Left lung (tissue), 10 donors: ENCODE data around the gene LINGO1. TPM values are rescaled to one million over a fixed set of nuclear protein-coding genes. Genes with fewer than 3 reads are reported as not detected.

Source experiments
- ATAC-seq: fragments of 200-7000 bp; cut with Tn5 transposase; one replicate; pipeline ENCODE4 v1.9.1; 2020; ENCODE audit warnings: moderate library complexity
- DNase-seq, 4 donors: peaks; one replicate each; pipeline ENCODE4 v3.0.0-alpha.2; 2013 to 2020
- H3K27ac ChIP-seq, 2 donors: fragments of 200-600 bp; sonication (generic) in 1 of 2; one replicate each; pipeline versions ENCODE4 v1.5.0 to v1.8.0; 2020 to 2021
- H3K27me3 ChIP-seq, 2 donors: fragments of 200-600 bp; sonication (generic) in 1 of 2; one replicate each; pipeline versions ENCODE4 v1.5.0 to v1.8.0; 2020 to 2021
- H3K36me3 ChIP-seq, 2 donors: fragments of 200-600 bp; sonication (generic) in 1 of 2; one replicate each; pipeline versions ENCODE4 v1.5.0 to v1.8.0; 2020 to 2021
- H3K4me1 ChIP-seq, 2 donors: fragments of 200-600 bp; one replicate each; pipeline ENCODE4 v1.8.0; 2021
- H3K4me3 ChIP-seq, 2 donors: fragments of 200-600 bp; sonication (generic) in 1 of 2; one replicate each; pipeline versions ENCODE4 v1.5.0 to v1.8.0; 2020 to 2021; ENCODE audit warnings: mild to moderate bottlenecking in 1 of 2
- H3K9me3 ChIP-seq, 2 donors: fragments of 200-600 bp; sonication (generic) in 1 of 2; one replicate each; pipeline versions ENCODE4 v1.5.0 to v1.8.0; 2020 to 2021
- CTCF ChIP-seq, 2 donors: fragments of 200-600 bp; sonication (generic) in 1 of 2; IDR thresholded peaks; one replicate each; pipeline versions ENCODE4 v1.5.0 to v1.8.0; 2021; ENCODE audit warnings: antibody characterized with exemption in 2 of 2
- intact Hi-C, 2 donors: fragments of 100-400 bp; cut with DNase I; formaldehyde crosslinking; loops; one replicate each; pipeline versions ENCODE4 v1.11.2 to v1.14.2; 2022
- polyA plus RNA-seq, 6 donors: library from polyadenylated mRNA; unstranded; fragments of 120-200 nt; gene quantifications; one replicate each; pipeline ENCODE4 v1.2.1, GENCODE V29; 2013; ENCODE audit not compliant: insufficient read length in 6 of 6
- total RNA-seq, 2 donors: library from RNA; stranded (reverse); fragmentation: NEBNext Ultra II Directional; extraction: Animal tissue kit (Norgen Biotek cat#: 25700); gene quantifications; one replicate each; pipeline ENCODE4 v1.2.1, GENCODE V29; 2021
- donor health status: DM: no; HTN: yes; CAD: no.
- donor health status: DM: no; HTN: no; CAD: no.

Gene LINGO1
- total and polyA plus RNA-seq, 8 donors: 0.99 to 19.6 (median 14.1) TPM

DNA sequence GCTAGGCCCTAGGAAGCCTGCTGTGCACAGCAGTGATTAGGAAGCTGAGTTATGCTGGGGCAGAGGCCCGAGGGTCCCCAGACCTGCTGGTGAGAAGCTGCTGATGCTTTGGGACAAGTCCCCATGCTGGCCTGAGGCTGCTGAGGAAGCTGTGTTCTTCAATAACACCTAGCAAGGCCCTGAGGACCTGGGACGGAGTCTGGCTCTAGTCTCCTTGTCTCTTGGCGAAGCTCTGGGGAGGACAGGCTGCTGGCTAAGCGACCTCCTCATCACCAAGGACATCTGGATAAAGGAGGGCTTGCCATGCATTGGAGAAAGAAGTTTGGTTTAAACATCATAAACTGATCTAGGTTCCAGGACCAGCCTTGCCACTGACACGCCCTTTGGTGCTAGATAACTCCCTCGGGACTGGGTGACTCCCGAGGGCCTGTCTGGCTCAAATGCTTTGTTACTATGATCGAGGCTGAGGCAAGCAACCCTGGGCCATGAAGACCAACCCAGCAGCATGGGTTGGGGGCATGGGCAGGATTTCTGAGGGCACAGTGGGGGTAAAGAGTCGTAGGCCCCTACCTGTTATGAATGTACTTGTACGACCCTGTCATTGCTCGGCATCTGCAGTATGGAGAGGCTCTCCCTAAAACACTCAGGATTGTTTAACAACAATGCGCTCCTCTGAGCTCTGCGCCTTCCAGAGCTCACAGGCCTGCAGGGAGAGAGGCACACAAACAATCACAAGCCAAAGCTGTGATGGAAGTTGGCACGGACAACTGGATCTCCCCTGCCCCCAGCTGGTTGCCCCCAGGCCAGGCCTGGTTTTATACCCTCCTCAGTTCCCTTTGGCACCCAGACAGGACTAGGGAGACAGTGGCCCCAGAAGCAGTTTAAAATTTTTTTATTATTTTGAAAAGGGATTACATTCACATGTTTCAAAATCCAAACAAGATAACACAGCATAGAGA is 64.4 kb downstream of the LINGO1 start:
- ATAC-seq (no peak), DNase-seq (no peak)

DNA sequence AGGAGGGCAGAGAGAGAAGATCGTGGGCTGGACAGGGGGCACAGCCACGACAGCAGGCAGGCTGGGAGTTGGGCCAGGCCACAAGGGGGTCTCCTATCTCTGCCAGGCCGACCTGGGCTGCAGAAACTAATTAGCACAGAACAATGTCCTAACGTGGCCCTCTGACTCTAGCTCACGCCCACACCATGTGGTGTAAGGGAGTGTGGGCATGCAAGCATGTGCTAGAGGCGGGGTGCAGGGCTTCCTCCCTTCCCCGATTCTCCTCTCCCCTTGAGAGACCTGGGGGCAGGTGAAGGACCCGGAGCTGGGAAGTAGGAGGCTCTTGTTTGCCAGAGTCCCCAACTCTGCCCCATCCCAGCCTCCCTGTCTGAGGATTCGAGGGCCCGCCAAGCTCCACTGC is 65.5 kb downstream of the LINGO1 start:
- TF ChIP-seq CTCF (IDR thresholded peaks at IDR 0.05): no peak
- H3K27me3 ChIP-seq: no peaks in the 10 kb centered on the region
- H3K4me1 ChIP-seq: peaks cover 6 to 9% of the 10 kb centered on the region in 2 donors
- DNase-seq (peak in 1 of 4 donors; percentile 31), ATAC-seq (no peak)
- H3K36me3 ChIP-seq: no peaks in the 10 kb centered on the region
- H3K9me3 ChIP-seq: no peaks in the 10 kb centered on the region
- H3K4me3 ChIP-seq: no peak overlapping the region
- intact Hi-C loops: no loop called here
- no peak overlapping the region for H3K27ac ChIP-seq

More for the DNA sequence above, 64.4 kb downstream of the LINGO1 start:
- Histone ChIP-seq H3K4me1 (peaks cover 6 to 9% of the 10 kb centered on the region in 2 donors), H3K27ac (no peak overlapping the region), H3K36me3 (no peaks in the 10 kb centered on the region), H3K9me3 (no peaks in the 10 kb centered on the region), H3K4me3 (no peak overlapping the region), H3K27me3 (no peaks in the 10 kb centered on the region)
- intact Hi-C loops: no loop called here
- TF ChIP-seq CTCF (IDR thresholded peaks at IDR 0.05): no peak

- intact Hi-C loops: no loop called here
- peaks cover 6 to 9% of the 10 kb centered on the region in 2 donors for H3K4me1 ChIP-seq
- no peak for DNase-seq
- no peaks in the 10 kb centered on the region for H3K27me3 ChIP-seq
- H3K9me3 ChIP-seq: no peaks in the 10 kb centered on the region
- TF ChIP-seq CTCF (IDR thresholded peaks at IDR 0.05): no peak
- ATAC-seq: no peak
- H3K36me3 ChIP-seq: no peaks in the 10 kb centered on the region
- no peak overlapping the region for H3K27ac ChIP-seq
- H3K4me3 ChIP-seq: no peak overlapping the region
Measured at GRCh38 chr15:77566092-77566491, 66.6 kb downstream of the LINGO1 start.

- H3K36me3 ChIP-seq: no peaks in the 10 kb centered on the region
- ATAC-seq (no peak), DNase-seq (peak in 3 of 4 donors; percentile 47 to 50 (median 49))
- intact Hi-C loops: no loop called here
- H3K27ac ChIP-seq: no peak overlapping the region
- peaks cover 6 to 9% of the 10 kb centered on the region in 2 donors for H3K4me1 ChIP-seq
- H3K27me3 ChIP-seq: no peaks in the 10 kb centered on the region
- TF ChIP-seq CTCF (IDR thresholded peaks at IDR 0.05): no peak
- H3K9me3 ChIP-seq: no peaks in the 10 kb centered on the region
- H3K4me3 ChIP-seq: no peak overlapping the region
Measured at GRCh38 chr15:77565378-77565915, 67.3 kb downstream of the LINGO1 start.

DNA sequence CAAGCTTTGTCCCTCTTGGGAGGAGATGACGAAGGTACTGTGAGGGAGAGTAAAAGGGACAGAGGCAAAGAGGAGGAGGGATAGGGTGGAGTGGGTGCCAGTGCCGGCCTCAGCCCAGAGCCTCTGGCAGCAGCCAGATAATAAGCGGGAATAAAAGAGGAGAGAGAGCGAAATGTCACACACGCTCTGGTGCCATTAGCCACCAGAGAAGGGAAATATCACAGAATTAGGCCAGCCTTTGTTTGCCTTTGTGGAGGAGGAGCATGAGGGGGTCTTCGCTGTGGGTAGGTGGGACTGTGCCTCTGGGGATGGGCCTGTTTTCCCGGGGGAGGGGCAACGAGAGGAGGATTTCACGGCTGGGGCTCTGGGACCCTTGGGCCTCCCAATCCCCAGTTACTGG is 67.8 kb downstream of the LINGO1 start:
- Histone ChIP-seq H3K9me3 (no peaks in the 10 kb centered on the region), H3K4me1 (peaks cover 6 to 9% of the 10 kb centered on the region in 2 donors), H3K27me3 (no peaks in the 10 kb centered on the region), H3K27ac (no peak overlapping the region), H3K36me3 (no peaks in the 10 kb centered on the region), H3K4me3 (no peak overlapping the region)
- DNase-seq (no peak), ATAC-seq (no peak)
- TF ChIP-seq CTCF (IDR thresholded peaks at IDR 0.05): no peak
- intact Hi-C loops: no loop called here
